PFSK-1 (cell line): Measurements from ENCODE around the gene CERS5.

Experiments
- FOXP2 ChIP-seq: optimal IDR thresholded peaks from 2 replicates; pipeline ENCODE3; 2011; ENCODE audit warnings: borderline replicate concordance, control low read depth, inconsistent platforms; ENCODE audit not compliant: insufficient read depth; ENCODE audit errors: extremely low read length, extremely low read depth
- POLR2AphosphoS5 ChIP-seq: IDR thresholded peaks from 2 replicates; pipeline ENCODE4 v1.6.1; 2012; ENCODE audit warnings: low read depth, mild to moderate bottlenecking, control low read depth, low read length, moderate library complexity
- REST ChIP-seq, 2 experiments: IDR thresholded peaks; 2 replicates each; pipeline versions ENCODE4 v1.6.1 to v1.8.0; 2011 to 2012; ENCODE audit warnings: low read depth in 2 of 2, low read length in 2 of 2, control low read depth in 1 of 2, inconsistent platforms in 1 of 2, mild to moderate bottlenecking in 1 of 2, moderate library complexity in 1 of 2; ENCODE audit not compliant: insufficient read depth in 1 of 2
- SIN3A ChIP-seq: IDR thresholded peaks from 2 replicates; pipeline ENCODE4 v1.6.1; 2012; ENCODE audit warnings: mild to moderate bottlenecking, low read length, moderate library complexity, borderline replicate concordance; ENCODE audit not compliant: insufficient read depth
- TAF1 ChIP-seq: IDR thresholded peaks from 2 replicates; pipeline ENCODE4 v1.6.1; 2012; ENCODE audit warnings: low read length, control low read depth, borderline replicate concordance; ENCODE audit not compliant: insufficient read depth

CERS5 gene

GRCh38 chr12:50200552-50201273 is 33.5 kb upstream of the CERS5 start:
- TF ChIP-seq SIN3A = no peak
- no peak for TF ChIP-seq REST (IDR thresholded peaks at IDR 0.05; ENCODE audit: insufficient read depth in 1 of 2, low read depth in 2 of 2, low read length in 2 of 2)
- TF ChIP-seq TAF1 = no peak
- TF ChIP-seq FOXP2 = no peak
- TF ChIP-seq POLR2AphosphoS5 = no peak

GRCh38 chr12:50198829-50199228 is 31.7 kb upstream of the CERS5 start:
- TF ChIP-seq SIN3A (no peak), POLR2AphosphoS5 (no peak), FOXP2 (no peak), TAF1 (no peak), REST (IDR thresholded peaks at IDR 0.05; ENCODE audit: insufficient read depth in 1 of 2, low read depth in 2 of 2, low read length in 2 of 2) (no peak)

- no peak for TF ChIP-seq TAF1
- no peak for TF ChIP-seq REST (IDR thresholded peaks at IDR 0.05; ENCODE audit: insufficient read depth in 1 of 2, low read depth in 2 of 2, low read length in 2 of 2)
- TF ChIP-seq SIN3A = no peak
Measured at GRCh38 chr12:50197297-50197727, 30.1 kb upstream of the CERS5 start.

GRCh38 chr12:50196537-50196936 is 29.4 kb upstream of the CERS5 start:
- TF ChIP-seq REST (IDR thresholded peaks at IDR 0.05; ENCODE audit: insufficient read depth in 1 of 2, low read depth in 2 of 2, low read length in 2 of 2) = no peak

- TF ChIP-seq FOXP2 = no peak
Measured at GRCh38 chr12:50195832-50196231, 28.7 kb upstream of the CERS5 start.
